Body of pancreas (tissue), 4 donors: ENCODE results near the gene CMIP. TPM values are rescaled to one million over a fixed set of nuclear protein-coding genes. Genes with fewer than 3 reads are reported as not detected.
A peak's percentile ranks its signal among the peaks of the same experiment; 100 is the strongest.

Source experiments
- ATAC-seq: fragments of 150-250 bp; one replicate; pipeline ENCODE4 v1.9.1; 2016
- DNase-seq, 4 donors: peaks; one replicate each; pipeline ENCODE4 v3.0.0-alpha.2; 2019
- H3K27ac ChIP-seq, 4 donors: fragments of 200-600 bp; sonication (generic); 1 replicate in 3 of 4; 2 replicates in 1 of 4; pipeline versions ENCODE4 v1.5.1 to v1.6.1; 2016 to 2019; ENCODE audit warnings: mild to moderate bottlenecking in 1 of 4, mixed read lengths in 1 of 4, moderate library complexity in 1 of 4
- H3K27me3 ChIP-seq, 2 donors: fragments of 200-600 bp; sonication (generic); one replicate each; pipeline ENCODE4 v1.6.0; 2016; ENCODE audit warnings: mild to moderate bottlenecking in 1 of 2
- H3K36me3 ChIP-seq, 2 donors: fragments of 200-600 bp; sonication (generic); replicated peaks in 1 of 2; 2 replicates each; pipeline ENCODE4 v1.5.1; 2016; ENCODE audit warnings: low read depth in 2 of 2; ENCODE audit not compliant: insufficient read depth in 1 of 2
- H3K4me1 ChIP-seq: fragments of 200-600 bp; sonication (generic); one replicate; pipeline ENCODE4 v1.6.0; 2016
- H3K4me3 ChIP-seq, 2 donors: fragments of 200-600 bp; sonication (generic); 1 replicate in 1 of 2; 2 replicates in 1 of 2; pipeline ENCODE4 v1.5.1; 2016 to 2019
- H3K9me3 ChIP-seq, 3 donors: fragments of 200-600 bp; sonication (generic); 1 replicate in 2 of 3; 2 replicates in 1 of 3; pipeline ENCODE4 v1.5.1; 2016
- CTCF ChIP-seq, 7 experiments: fragments of 450-650 bp in 4 of 7; fragments of 200-600 bp in 3 of 7; sonication (generic) in 3 of 7; IDR thresholded peaks; one replicate each; pipeline ENCODE4 v1.5.1; 2016 to 2019; ENCODE audit warnings: antibody characterized with exemption in 7 of 7
- POLR2A ChIP-seq, 3 donors: fragments of 450-650 bp; IDR thresholded peaks; one replicate each; pipeline ENCODE4 v1.6.1; 2016; ENCODE audit warnings: antibody characterized with exemption in 3 of 3, mild to moderate bottlenecking in 2 of 3
- WGBS, 2 donors: methylation state at CpG; one replicate each; pipeline ENCODE4 v1.1.5; 2017; 5-methylcytosine and 5-hydroxymethylcytosine counted together
- intact Hi-C: fragments of 100-400 bp; cut with DNase I; formaldehyde crosslinking; loops from one replicate; pipeline ENCODE4 v1.15.1; 2023
- total RNA-seq, 2 donors: library from RNA; depleted of rRNA; stranded (reverse); fragments of >200 nt; gene quantifications; one replicate each; pipeline ENCODE4 v1.1.0, GENCODE V29; 2016

Gene CMIP
- total RNA-seq, 2 donors from 2014 or later = 18.7 to 18.8 TPM

- ATAC-seq = peak; percentile 25
- Histone ChIP-seq H3K27ac (no peak overlapping the region), H3K4me1 (peaks cover 35% of the 10 kb centered on the region), H3K27me3 (no peaks in the 10 kb centered on the region), H3K36me3 (no peaks in the 10 kb centered on the region), H3K9me3 (no peaks in the 10 kb centered on the region), H3K4me3 (no peak overlapping the region)
- WGBS, 2 donors = 77 to 82% methylated on average over 15 to 18 of the region's 20 CpGs
- intact Hi-C loops = no loop called here
- TF ChIP-seq POLR2A (IDR thresholded peaks at IDR 0.05) = no peak
- no peak for TF ChIP-seq CTCF (IDR thresholded peaks at IDR 0.05)
- no peak for DNase-seq
Measured at GRCh38 chr16:81473969-81474959, 29.7 kb downstream of the CMIP start.

- WGBS, 2 donors = 74 to 88% methylated on average over 18 to 19 of the region's 19 CpGs
Measured at GRCh38 chr16:81477697-81478693, 33.4 kb downstream of the CMIP start.

GRCh38 chr16:81478876-81479511 is 34.4 kb downstream of the CMIP start:
- intact Hi-C loops = no loop called here
- H3K4me3 ChIP-seq = no peak overlapping the region
- 22 to 38% methylated on average over 12 to 13 of the region's 13 CpGs for WGBS, 2 donors
- ATAC-seq (peak; percentile 70), DNase-seq (peak; percentile 45 to 83 (median 60))
- H3K27me3 ChIP-seq = no peaks in the 10 kb centered on the region
- no peak for TF ChIP-seq CTCF (IDR thresholded peaks at IDR 0.05)
- no peak for TF ChIP-seq POLR2A (IDR thresholded peaks at IDR 0.05)
- H3K27ac ChIP-seq = peak overlapping the region in 2 of 4 donors; percentile 31 to 60
- no peaks in the 10 kb centered on the region for H3K9me3 ChIP-seq
- H3K4me1 ChIP-seq = peaks cover 30% of the 10 kb centered on the region
- no peaks in the 10 kb centered on the region for H3K36me3 ChIP-seq

More at GRCh38 chr16:81477697-81478693, 33.4 kb downstream of the CMIP start:
- TF ChIP-seq CTCF (IDR thresholded peaks at IDR 0.05) (no peak), POLR2A (IDR thresholded peaks at IDR 0.05) (no peak)
- no peak for ATAC-seq
- Histone ChIP-seq H3K27me3 (no peaks in the 10 kb centered on the region), H3K27ac (no peak overlapping the region), H3K4me1 (peaks cover 29% of the 10 kb centered on the region), H3K36me3 (no peaks in the 10 kb centered on the region), H3K4me3 (no peak overlapping the region), H3K9me3 (no peaks in the 10 kb centered on the region)
- intact Hi-C loops = no loop called here
- DNase-seq = no peak

GRCh38 chr16:81480606-81481206 is 36.1 kb downstream of the CMIP start:
- H3K27ac ChIP-seq = peak overlapping the region in 1 of 4 donors; percentile 61

More at GRCh38 chr16:81480606-81481206, 36.1 kb downstream of the CMIP start:
- Histone ChIP-seq H3K9me3 (no peaks in the 10 kb centered on the region), H3K27me3 (no peaks in the 10 kb centered on the region), H3K36me3 (no peaks in the 10 kb centered on the region), H3K4me3 (no peak overlapping the region), H3K4me1 (peaks cover 23% of the 10 kb centered on the region)
- TF ChIP-seq POLR2A (IDR thresholded peaks at IDR 0.05) (no peak), CTCF (IDR thresholded peaks at IDR 0.05) (no peak)
- ATAC-seq = no peak
- DNase-seq = no peak
- intact Hi-C loops = no loop called here
- 71 to 92% methylated on average over 9 of the region's 9 CpGs for WGBS, 2 donors
